ENCODE results near the gene AUTS2. TPM values are rescaled to one million over a fixed set of nuclear protein-coding genes. Genes with fewer than 3 reads are reported as not detected.

Gene AUTS2
- total and polyA plus RNA-seq, 2 experiments from 2014 or later = 32.0 to 91.0 TPM

GRCh38 chr7:69927461-69927860, 329.2 kb downstream of the AUTS2 start (continued):
- TF ChIP-seq ZNF462 (CRISPR knock-in tag; IDR thresholded peaks at IDR 0.05) (no peak), ZNF114 (CRISPR knock-in tag; IDR thresholded peaks at IDR 0.05) (no peak), JUNB (IDR thresholded peaks at IDR 0.05; ENCODE audit: unreplicated experiment) (no peak), CREB1 (CRISPR knock-in tag; IDR thresholded peaks at IDR 0.05; ENCODE audit: low read depth) (no peak), EZH2phosphoT487 (IDR thresholded peaks at IDR 0.05; ENCODE audit: unreplicated experiment) (no peak), ETS1 (IDR thresholded peaks at IDR 0.05) (no peak), POLR2AphosphoS5 (IDR thresholded peaks at IDR 0.05; ENCODE audit: low read depth) (no peak)

GRCh38 chr7:69928621-69929020, 330.3 kb downstream of the AUTS2 start:
- Mint-ChIP-seq H3K27ac (no peak overlapping the region), H3K4me1 (no peaks in the 10 kb centered on the region; the same call in 2 of the 3 replicates), H3K9me3 (peaks cover 5% of the 10 kb centered on the region; the same call in 1 of the 3 replicates), H3K27me3 (ENCODE audit: insufficient read depth, low read depth, poor library complexity) (no peaks in the 10 kb centered on the region), H3K4me3 (no peak overlapping the region), H3K36me3 (ENCODE audit: low read depth) (peaks cover 2% of the 10 kb centered on the region; the same call in 1 of the 3 replicates)
- H4K20me1 ChIP-seq (replicated peaks; ENCODE audit: insufficient read depth) = no peaks in the 10 kb centered on the region
- H2AFZ ChIP-seq = no peak overlapping the region
- H3K9me2 ChIP-seq (ENCODE audit: insufficient read depth) = no peaks in the 10 kb centered on the region
- H3K27me3 ChIP-seq (ENCODE audit: insufficient read depth) = no peaks in the 10 kb centered on the region
- no peaks in the 10 kb centered on the region for H3F3A ChIP-seq (replicated peaks; ENCODE audit: low read depth)
- H3K4me2 ChIP-seq = no peak overlapping the region
- DNase-seq (ENCODE audit: low spot score) (no peak), ATAC-seq (no peak)
- no peak overlapping the region for H3K4me3 ChIP-seq
- H3K36me3 ChIP-seq (ENCODE audit: insufficient read depth) = no peaks in the 10 kb centered on the region
- no peaks in the 10 kb centered on the region for H3K4me1 ChIP-seq (ENCODE audit: insufficient read depth)
- no peaks in the 10 kb centered on the region for H3K79me2 ChIP-seq (replicated peaks; ENCODE audit: insufficient read depth)
- no peak overlapping the region for H3K27ac ChIP-seq (ENCODE audit: low read depth)
- TF ChIP-seq EZH2phosphoT487 (IDR thresholded peaks at IDR 0.05; ENCODE audit: unreplicated experiment) = no peak
- no peak for TF ChIP-seq JUNB (IDR thresholded peaks at IDR 0.05; ENCODE audit: unreplicated experiment)
- no peak for TF ChIP-seq EZH2 (IDR thresholded peaks at IDR 0.05; ENCODE audit: low read depth, unreplicated experiment)
- no peak for TF ChIP-seq NANOG (IDR thresholded peaks at IDR 0.05; ENCODE audit: borderline replicate concordance)
- no peak for TF ChIP-seq ETS1 (IDR thresholded peaks at IDR 0.05)
- TF ChIP-seq CTCF (conservative IDR thresholded peaks at IDR 0.05; ENCODE audit: low read depth in 2 of 2) = no peak
- no peak for TF ChIP-seq ZNF331 (CRISPR knock-in tag; IDR thresholded peaks at IDR 0.05; ENCODE audit: low read depth)

Measured in GM23338 (cell line).